Activated gamma-delta T cell treated with Interleukin-2 at 50 U/mL for 16 hours (primary cell): ENCODE data around the gene BACE1.
"Not testable (repeated sequence)": the region's sequence is repeated elsewhere in the genome, so short reads cannot be mapped to it uniquely, and the experiment has no call there.

Source experiments
- DNase-seq: peaks from one replicate; pipeline ENCODE4 v3.0.0-alpha.2; 2020

BACE1 gene

GRCh38 chr11:117272175-117272574 is 43.9 kb downstream of the BACE1 start:
- not testable (repeated sequence) for DNase-seq

GRCh38 chr11:117271208-117271607 is 44.8 kb downstream of the BACE1 start:
- DNase-seq, result no peak

GRCh38 chr11:117269856-117270255 is 46.2 kb downstream of the BACE1 start:
- DNase-seq, result no peak

- no peak for DNase-seq
Observed at GRCh38 chr11:117265745-117266144, 50.3 kb downstream of the BACE1 start.

GRCh38 chr11:117264624-117265323 is 51.3 kb downstream of the BACE1 start:
- not testable (repeated sequence) for DNase-seq

DNA sequence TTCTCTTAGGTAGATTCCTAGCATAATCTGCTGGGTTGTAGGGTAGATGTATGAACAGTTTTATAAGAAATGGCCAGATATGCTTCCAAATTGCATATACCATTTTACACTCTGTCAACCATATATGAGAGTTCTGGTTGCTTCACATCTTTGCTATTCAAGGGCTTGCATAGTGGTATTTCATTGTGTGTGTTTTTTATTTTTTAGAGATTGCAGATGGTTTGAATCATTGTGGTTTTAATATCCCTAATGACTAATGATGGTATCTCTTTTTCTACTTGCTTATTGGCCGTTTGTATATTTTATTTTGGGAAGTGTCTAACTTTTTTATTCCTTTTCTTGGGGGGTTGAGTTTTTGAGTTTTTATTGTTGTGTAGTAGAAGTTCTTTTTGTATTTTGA is 56.6 kb downstream of the BACE1 start:
- DNase-seq, result no peak

DNA sequence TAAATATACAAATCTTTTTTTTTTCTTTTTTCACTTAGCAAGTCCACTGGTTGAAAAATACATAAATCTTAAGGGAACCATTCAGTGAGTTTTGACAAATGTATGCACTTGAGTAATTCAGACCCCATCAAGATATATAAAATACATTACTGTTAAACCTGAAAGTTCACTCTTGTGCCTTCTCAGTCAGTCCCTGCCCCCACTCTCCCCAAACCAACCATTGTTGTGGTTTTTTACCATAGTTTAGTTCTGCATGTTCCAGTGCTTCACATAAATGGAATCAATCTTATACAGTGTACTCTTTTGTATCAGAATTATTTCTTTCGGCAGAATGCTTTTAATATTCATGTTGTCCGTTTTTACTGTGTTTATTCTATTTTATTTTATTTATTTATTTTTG is 57.5 kb downstream of the BACE1 start:
- no peak for DNase-seq

- DNase-seq, result no peak
Observed at GRCh38 chr11:117256573-117256972, 59.5 kb downstream of the BACE1 start.

GRCh38 chr11:117255966-117256365 is 60.1 kb downstream of the BACE1 start:
- DNase-seq, result no peak

DNA sequence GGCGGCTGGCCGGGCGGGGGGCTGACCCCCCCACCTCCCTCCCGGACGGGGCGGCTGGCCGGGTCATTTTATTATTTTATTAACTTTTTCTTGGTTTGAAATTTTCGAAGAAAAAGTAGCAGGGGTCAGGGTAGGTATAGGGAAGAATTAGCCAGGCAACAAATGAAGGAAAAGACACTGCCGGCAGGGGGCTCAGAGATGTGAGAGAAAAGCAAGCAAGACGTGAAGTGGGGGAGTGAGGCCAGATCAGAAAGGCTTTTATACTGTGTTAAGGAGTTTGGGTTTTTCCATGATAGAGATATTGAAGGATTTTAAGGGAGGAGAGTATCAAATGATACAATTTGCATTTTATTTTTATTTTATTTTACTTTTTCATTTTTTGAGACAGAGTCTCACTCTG is 64.5 kb downstream of the BACE1 start:
- no peak for DNase-seq

DNA sequence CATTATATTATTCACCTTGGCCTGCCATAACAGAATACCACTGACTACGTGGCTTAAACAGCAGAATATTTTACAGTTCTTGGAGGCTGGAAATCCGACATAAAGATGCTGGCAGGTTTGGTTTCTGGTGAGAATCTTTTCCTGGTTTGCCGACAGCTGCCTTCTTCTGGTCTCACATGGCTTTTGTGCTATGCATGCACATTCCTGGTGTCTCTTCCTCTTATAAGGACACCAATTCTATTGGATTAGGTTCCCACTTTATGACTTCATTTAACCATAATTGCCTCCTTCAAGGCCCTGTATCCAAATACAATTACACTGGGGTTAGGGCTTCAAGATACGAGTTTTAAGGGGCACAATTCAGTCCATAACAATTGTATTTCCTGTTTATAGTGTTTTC is 66.5 kb downstream of the BACE1 start:
- DNase-seq, result no peak

- no peak for DNase-seq
Observed at GRCh38 chr11:117248341-117248740, 67.7 kb downstream of the BACE1 start.

GRCh38 chr11:117239295-117239694 is 76.8 kb downstream of the BACE1 start:
- no peak for DNase-seq

DNA sequence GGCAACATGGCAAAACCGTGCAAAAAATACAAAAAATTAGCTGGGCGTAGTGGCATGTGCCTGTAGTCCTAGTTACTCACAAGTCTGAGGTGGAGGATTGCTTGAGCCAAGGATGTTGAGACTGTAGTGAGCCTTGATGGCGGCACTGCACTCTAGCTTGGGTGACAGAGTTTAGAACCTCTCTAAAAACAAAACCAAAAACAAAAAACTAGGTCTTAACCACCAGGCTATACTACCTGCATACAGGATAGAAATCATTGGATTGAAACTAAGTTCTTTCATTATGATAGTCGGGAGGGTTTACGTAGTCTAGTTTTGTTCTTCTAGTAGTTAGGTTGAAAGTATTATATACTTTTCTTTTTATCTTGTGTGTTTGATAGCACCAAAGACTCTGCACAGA is 77.8 kb downstream of the BACE1 start:
- DNase-seq, result no peak
